BLaER1 (cell line): ENCODE data around the gene TPCN2.

Experiments used
- H3K27ac ChIP-seq: shearing (Covaris generic); formaldehyde crosslinking; 2 replicates; pipeline ENCODE4 v1.8.1; 2022
- H3K27me3 ChIP-seq: shearing (Covaris generic); formaldehyde crosslinking; 2 replicates; pipeline ENCODE4 v1.8.1; 2022
- H3K36me3 ChIP-seq: shearing (Covaris generic); formaldehyde crosslinking; 2 replicates; pipeline ENCODE4 v1.8.1; 2022
- H3K4me1 ChIP-seq: shearing (Covaris generic); formaldehyde crosslinking; 2 replicates; pipeline ENCODE4 v1.8.1; 2022
- H3K4me2 ChIP-seq: shearing (Covaris generic); formaldehyde crosslinking; 2 replicates; pipeline ENCODE4 v1.8.1; 2022
- H3K4me3 ChIP-seq: shearing (Covaris generic); formaldehyde crosslinking; 2 replicates; pipeline ENCODE4 v1.8.1; 2022
- H3K9ac ChIP-seq: shearing (Covaris generic); formaldehyde crosslinking; 2 replicates; pipeline ENCODE4 v1.8.1; 2022
- H3K9me3 ChIP-seq: shearing (Covaris generic); formaldehyde crosslinking; 2 replicates; pipeline ENCODE4 v1.8.1; 2022
- H4K20me1 ChIP-seq: shearing (Covaris generic); formaldehyde crosslinking; 2 replicates; pipeline ENCODE4 v1.8.1; 2022
- Cebpa-rat ChIP-seq: shearing (Covaris generic); IDR thresholded peaks from 2 replicates; pipeline ENCODE4 v1.8.1; 2022

The TPCN2 gene

GRCh38 chr11:69106031-69106811 is 57.5 kb downstream of the TPCN2 start:
- Histone ChIP-seq H3K4me1 (peaks cover 18% of the 10 kb centered on the region), H3K9ac (no peak overlapping the region), H3K9me3 (peaks cover 16% of the 10 kb centered on the region; the same call in 1 of the 2 replicates), H3K27me3 (peaks cover 14% of the 10 kb centered on the region; the same call in 1 of the 2 replicates), H4K20me1 (peaks cover 57% of the 10 kb centered on the region), H3K36me3 (no peaks in the 10 kb centered on the region), H3K4me3 (no peak overlapping the region), H3K27ac (no peak overlapping the region), H3K4me2 (peak overlapping the region; percentile 28)
- TF ChIP-seq Cebpa-rat, result no peak

GRCh38 chr11:69107413-69107812 is 58.7 kb downstream of the TPCN2 start:
- TF ChIP-seq Cebpa-rat, result no peak
- Histone ChIP-seq H3K4me2 (no peak overlapping the region), H3K4me1 (peaks cover 18% of the 10 kb centered on the region), H3K36me3 (no peaks in the 10 kb centered on the region), H3K4me3 (no peak overlapping the region), H3K27me3 (peaks cover 14% of the 10 kb centered on the region; the same call in 1 of the 2 replicates), H3K9me3 (peaks cover 16% of the 10 kb centered on the region; the same call in 1 of the 2 replicates), H3K27ac (no peak overlapping the region), H3K9ac (no peak overlapping the region), H4K20me1 (peaks cover 52% of the 10 kb centered on the region)

- H3K36me3 ChIP-seq, result no peaks in the 10 kb centered on the region
- H3K9ac ChIP-seq, result no peak overlapping the region
- H3K27ac ChIP-seq, result no peak overlapping the region
- peaks cover 14% of the 10 kb centered on the region; the same call in 1 of the 2 replicates for H3K27me3 ChIP-seq
- H3K9me3 ChIP-seq, result peaks cover 16% of the 10 kb centered on the region; the same call in 1 of the 2 replicates
- peaks cover 48% of the 10 kb centered on the region for H4K20me1 ChIP-seq
- no peak overlapping the region for H3K4me3 ChIP-seq
- H3K4me2 ChIP-seq, result no peak overlapping the region
- TF ChIP-seq Cebpa-rat, result no peak
- peaks cover 18% of the 10 kb centered on the region for H3K4me1 ChIP-seq
Observed at GRCh38 chr11:69108030-69108429, 59.3 kb downstream of the TPCN2 start.

GRCh38 chr11:69108559-69108958 is 59.8 kb downstream of the TPCN2 start:
- Histone ChIP-seq H3K36me3 (no peaks in the 10 kb centered on the region), H3K4me1 (peaks cover 18% of the 10 kb centered on the region), H4K20me1 (peaks cover 43% of the 10 kb centered on the region), H3K9me3 (peaks cover 16% of the 10 kb centered on the region; the same call in 1 of the 2 replicates), H3K27me3 (peaks cover 14% of the 10 kb centered on the region; the same call in 1 of the 2 replicates), H3K27ac (no peak overlapping the region), H3K4me3 (no peak overlapping the region), H3K9ac (no peak overlapping the region), H3K4me2 (no peak overlapping the region)
- TF ChIP-seq Cebpa-rat, result no peak

- Histone ChIP-seq H3K4me2 (no peak overlapping the region), H3K36me3 (no peaks in the 10 kb centered on the region), H4K20me1 (peaks cover 38% of the 10 kb centered on the region), H3K27ac (no peak overlapping the region), H3K4me1 (peaks cover 18% of the 10 kb centered on the region), H3K9me3 (peaks cover 16% of the 10 kb centered on the region; the same call in 1 of the 2 replicates), H3K4me3 (no peak overlapping the region), H3K9ac (no peak overlapping the region), H3K27me3 (peaks cover 11% of the 10 kb centered on the region; the same call in 1 of the 2 replicates)
- no peak for TF ChIP-seq Cebpa-rat
Observed at GRCh38 chr11:69109101-69109500, 60.4 kb downstream of the TPCN2 start.

- H3K4me1 ChIP-seq, result peaks cover 16% of the 10 kb centered on the region
- H3K27ac ChIP-seq, result no peak overlapping the region
- H3K4me2 ChIP-seq, result no peak overlapping the region
- H3K9ac ChIP-seq, result no peak overlapping the region
- H3K9me3 ChIP-seq, result peaks cover 16% of the 10 kb centered on the region; the same call in 1 of the 2 replicates
- H3K4me3 ChIP-seq, result no peak overlapping the region
- no peaks in the 10 kb centered on the region for H3K36me3 ChIP-seq
- peaks cover 38% of the 10 kb centered on the region for H4K20me1 ChIP-seq
- H3K27me3 ChIP-seq, result no peaks in the 10 kb centered on the region
- no peak for TF ChIP-seq Cebpa-rat
Observed at GRCh38 chr11:69110451-69110850, 61.7 kb downstream of the TPCN2 start.

GRCh38 chr11:69111624-69112542 is 63.2 kb downstream of the TPCN2 start:
- no peak overlapping the region for H3K4me3 ChIP-seq
- peaks cover 35% of the 10 kb centered on the region for H4K20me1 ChIP-seq
- H3K4me2 ChIP-seq, result no peak overlapping the region
- H3K4me1 ChIP-seq, result peaks cover 2% of the 10 kb centered on the region
- no peaks in the 10 kb centered on the region for H3K36me3 ChIP-seq
- TF ChIP-seq Cebpa-rat, result no peak
- no peak overlapping the region for H3K9ac ChIP-seq
- peaks cover 16% of the 10 kb centered on the region; the same call in 1 of the 2 replicates for H3K9me3 ChIP-seq
- no peak overlapping the region for H3K27ac ChIP-seq
- H3K27me3 ChIP-seq, result no peaks in the 10 kb centered on the region

- Histone ChIP-seq H3K4me3 (no peak overlapping the region), H4K20me1 (peaks cover 42% of the 10 kb centered on the region), H3K9me3 (0 out of 2 replicates have a peak, but pooled peaks cover 4% of the 10 kb centered on the region), H3K4me2 (no peak overlapping the region), H3K9ac (no peak overlapping the region), H3K4me1 (no peaks in the 10 kb centered on the region), H3K36me3 (no peaks in the 10 kb centered on the region), H3K27me3 (no peaks in the 10 kb centered on the region), H3K27ac (no peak overlapping the region)
- no peak for TF ChIP-seq Cebpa-rat
Observed at GRCh38 chr11:69113226-69113625, 64.5 kb downstream of the TPCN2 start.

GRCh38 chr11:69113646-69114340 is 65.1 kb downstream of the TPCN2 start:
- TF ChIP-seq Cebpa-rat, result no peak
- Histone ChIP-seq H3K4me1 (no peaks in the 10 kb centered on the region), H3K4me2 (no peak overlapping the region), H3K4me3 (no peak overlapping the region), H3K27me3 (no peaks in the 10 kb centered on the region), H3K36me3 (no peaks in the 10 kb centered on the region), H3K9me3 (no peaks in the 10 kb centered on the region), H4K20me1 (peaks cover 42% of the 10 kb centered on the region), H3K27ac (no peak overlapping the region), H3K9ac (no peak overlapping the region)
